ENCODE measurements around the gene TUBGCP6.
"Not testable (repeated sequence)": the region's sequence is repeated elsewhere in the genome, so short reads cannot be mapped to it uniquely, and the experiment has no call there.

The TUBGCP6 gene

DNA sequence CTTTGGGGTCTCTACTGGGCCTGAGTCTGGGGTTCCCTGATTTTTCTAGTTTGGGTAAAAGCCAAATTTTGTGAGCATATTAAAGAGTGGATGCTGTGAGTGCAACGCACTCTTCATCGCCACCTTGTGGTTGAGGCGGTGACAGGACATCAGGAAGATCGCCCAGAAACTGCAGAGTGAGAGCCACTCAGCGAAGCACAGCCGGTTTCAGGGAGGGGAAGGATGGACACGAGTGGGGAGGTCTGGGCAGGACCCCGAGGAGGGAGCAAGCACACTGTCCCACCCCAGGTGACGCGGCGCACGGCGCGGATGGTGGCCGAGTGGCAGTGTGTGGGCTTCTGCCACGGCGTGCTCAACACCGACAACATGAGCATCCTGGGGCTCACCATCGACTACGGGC lies 34.9 kb downstream of the TUBGCP6 start:
- DNase-seq = no peak

DNA sequence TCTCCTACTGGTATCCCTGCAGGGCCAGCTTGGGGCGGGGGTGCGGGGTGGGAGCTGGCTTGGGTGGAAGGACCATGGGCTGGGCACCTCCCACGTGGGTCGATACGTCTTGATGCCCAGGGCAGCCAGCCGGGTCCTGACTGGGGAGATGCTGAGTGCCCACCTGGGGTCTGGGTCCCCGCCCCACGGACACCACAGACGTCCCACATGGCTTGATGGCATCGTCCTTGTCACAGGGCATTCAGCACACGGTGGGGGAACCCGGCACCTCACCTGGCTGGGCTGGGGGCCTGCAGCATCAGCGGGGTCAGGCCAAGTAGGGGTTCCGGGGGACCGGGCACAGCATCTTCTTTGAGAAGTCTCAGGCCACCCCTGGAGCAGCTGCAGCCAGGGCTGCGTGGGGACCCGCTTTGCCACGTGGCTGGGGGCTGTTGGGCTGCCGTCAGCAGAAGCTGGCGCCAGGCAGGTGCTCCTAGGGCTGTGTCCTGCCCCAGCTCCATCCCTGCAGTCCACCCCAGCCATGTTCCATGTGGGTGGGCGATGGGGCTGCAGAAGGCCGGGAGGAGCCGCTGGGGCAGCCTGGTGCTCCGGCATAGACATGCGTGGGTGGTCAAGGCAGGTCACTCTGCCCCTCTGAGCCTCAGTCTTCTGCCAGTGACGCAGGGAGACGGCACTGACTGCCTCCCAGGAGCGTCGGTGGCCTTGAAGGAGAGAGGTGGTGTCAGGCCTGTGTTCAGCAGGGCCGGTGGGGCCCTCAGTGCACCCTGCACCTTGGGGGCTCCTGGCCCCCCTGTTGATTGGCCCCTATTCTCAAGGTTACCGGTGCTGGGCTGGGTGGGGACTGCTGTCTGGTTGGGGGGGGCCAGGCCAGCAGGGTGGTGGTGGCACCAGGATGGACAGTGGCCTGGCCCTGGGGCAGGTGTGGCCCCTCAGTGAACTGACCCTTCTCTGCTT lies 35.6 kb downstream of the TUBGCP6 start:
- no peak for DNase-seq

DNA sequence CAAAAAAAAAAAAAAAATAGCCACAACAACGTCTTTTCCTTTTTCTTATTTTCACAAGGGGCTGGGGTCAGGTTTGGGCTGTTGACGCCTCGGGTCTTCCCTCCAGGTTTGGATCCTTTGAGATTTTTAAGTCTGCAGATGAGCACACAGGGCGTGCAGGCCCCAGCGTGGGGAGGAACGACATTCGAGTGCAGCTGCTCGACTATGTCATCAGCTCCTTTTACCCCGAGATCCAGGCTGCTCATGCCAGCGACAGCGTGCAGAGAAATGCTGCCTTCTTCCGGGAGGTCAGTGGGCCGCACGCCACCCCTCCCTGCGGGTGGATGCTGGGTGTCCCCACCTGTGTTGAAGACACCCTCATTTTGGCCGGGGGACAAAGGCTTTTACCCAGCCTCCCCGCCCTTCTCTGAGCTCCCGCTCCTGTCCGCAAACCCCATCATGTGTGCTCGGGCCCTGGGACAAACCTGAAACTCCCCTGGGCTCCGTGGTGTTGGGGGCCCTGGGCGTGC lies 36.3 kb downstream of the TUBGCP6 start:
- DNase-seq = no peak

DNA sequence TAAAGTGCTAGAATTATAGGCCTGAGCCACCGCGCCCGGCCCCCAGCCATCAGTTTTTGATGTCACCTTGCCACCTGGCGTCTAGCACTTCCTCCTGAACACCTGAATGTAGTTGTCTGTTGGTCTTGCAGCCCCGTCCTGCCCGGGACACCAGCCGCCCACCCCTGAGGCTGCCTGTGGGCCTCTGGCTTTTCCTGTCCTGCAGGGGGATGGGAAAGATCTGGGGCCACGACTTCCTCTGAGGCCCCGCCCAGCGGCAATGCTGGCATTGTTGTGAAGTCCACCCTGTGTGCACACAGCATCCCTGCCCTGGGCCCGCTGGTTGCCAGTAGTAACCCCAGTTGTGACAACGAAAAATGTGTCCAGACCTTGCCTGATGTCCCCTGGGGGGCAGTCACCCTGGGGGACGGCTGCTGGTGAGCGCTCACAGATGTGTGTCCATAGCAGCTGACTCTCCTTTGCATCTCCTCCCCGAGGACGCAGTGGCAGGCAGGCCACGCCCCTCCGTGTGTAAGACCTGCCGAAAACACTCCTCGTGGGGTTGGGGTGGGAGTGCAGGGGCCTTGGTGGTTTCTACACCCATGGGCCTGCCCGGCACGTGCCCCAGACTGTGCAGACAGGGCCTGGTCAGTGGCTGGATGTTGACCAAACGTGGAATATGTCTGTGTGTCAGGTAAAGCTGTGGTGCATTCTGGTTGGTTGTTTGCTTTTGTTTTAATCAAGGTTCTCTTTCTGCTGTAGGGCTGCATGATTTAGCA lies 37.3 kb downstream of the TUBGCP6 start:
- DNase-seq = no peak

DNA sequence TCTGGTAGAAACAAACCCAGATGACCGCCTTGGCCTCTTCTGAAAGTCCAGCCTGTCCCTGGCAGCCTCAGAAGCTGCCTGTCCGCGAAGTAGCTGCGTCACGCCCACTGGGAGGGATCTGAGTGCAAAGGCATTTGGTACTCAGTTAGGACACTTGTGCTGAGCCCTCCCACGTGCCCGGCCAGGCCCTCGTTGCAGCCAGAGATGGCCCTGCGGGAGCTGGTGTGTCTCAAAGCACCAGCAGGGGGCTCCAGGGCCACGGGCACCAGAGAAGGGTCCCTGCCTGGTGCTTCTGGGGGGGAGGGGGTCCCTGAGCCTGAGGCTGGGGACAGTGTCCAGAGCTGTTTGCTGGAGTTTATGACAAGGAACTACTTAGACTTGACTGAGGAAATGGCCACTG lies 38.2 kb downstream of the TUBGCP6 start:
- no peak for DNase-seq

DNA sequence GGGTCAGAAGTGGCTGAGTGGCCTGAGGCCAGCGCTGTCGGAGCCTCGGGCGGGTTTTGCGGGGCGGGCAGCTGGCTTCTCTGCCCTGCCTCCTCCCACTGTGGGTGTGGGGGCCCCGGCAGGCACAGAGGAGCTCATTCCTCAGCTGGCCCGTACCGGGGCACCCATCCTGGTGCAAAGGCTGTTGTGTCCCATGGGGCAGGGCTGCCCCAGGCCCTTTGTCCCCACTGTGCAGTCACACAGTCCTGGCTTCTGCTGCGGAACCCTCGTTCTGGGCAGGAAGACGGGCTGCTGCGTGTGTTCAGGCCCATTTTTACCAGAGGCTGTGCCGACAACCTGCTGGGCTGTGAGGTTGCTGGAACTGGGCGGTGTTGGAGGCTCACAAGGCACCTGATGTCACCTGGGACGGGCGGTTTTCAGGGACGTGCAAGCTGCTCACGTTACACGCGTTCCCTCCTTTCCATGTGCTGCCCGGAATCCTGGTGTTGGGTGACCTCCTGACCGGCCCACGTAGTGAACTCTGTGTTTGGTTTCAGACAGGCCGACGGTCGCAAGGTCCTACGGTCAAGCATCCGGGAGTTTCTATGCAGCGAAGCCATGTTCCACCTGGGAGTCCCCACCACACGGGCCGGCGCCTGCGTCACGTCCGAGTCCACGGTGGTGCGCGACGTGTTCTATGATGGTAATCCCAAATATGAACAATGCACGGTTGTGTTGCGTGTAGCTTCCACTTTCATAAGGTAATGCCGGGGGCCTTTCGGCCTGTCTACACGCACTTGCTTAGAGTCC lies 38.8 kb downstream of the TUBGCP6 start:
- DNase-seq = no peak

DNA sequence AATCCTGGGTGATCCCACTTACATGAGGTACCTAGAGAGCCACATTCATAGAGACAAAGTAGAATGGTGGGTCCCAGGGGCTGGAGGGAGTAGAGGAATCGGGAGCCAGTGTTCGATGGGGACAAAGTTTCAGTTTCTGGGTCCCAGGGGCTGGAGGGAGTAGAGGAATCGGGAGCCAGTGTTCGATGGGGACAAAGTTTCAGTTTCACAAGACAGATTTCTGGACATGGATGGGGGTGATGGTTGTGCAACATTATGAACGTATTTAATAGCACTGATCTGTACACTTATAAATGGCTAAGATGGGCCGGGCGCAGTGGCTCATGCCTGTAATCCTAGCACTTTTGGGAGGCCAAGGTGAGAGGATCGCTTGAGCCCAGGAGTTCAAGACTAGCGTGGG lies 39.8 kb downstream of the TUBGCP6 start:
- DNase-seq = not testable (repeated sequence)

DNA sequence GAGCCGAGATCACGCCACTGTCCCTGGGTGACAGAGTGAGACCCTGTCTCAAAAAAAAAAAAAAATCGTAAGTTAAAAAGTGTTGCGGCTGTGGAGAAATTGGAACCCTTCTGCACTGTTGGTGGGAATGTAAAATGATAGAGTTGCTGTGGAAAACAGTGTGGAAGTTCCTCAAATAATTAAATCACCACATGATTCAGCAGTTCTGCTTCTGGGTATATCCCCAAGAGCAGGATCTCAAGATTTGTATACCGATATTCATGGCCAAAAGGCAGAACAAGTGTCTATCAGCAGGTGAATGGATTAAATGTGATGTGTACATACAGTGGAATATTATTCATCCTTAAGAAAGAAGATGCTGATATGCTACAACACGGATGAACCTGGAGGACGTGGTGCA lies 40.3 kb downstream of the TUBGCP6 start:
- no peak for DNase-seq

DNA sequence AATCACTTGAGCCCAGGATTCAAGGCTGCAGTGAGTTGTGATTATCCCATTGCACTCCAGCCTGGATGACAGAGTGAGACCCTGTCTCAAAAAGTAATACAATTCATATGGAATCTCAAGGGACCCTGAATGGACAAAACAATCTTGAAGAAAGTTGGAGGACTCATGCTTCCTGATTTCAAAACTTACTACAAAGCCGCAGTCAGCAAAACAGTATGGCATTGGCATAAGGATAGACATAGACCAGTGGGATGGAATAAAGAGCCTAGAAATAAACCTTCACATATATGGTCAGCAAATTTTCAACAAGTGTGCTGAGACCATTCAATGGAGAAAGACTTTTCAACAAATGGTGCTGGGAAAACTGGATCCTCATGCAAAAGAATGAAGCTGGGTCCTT lies 41.5 kb downstream of the TUBGCP6 start:
- no peak for DNase-seq

DNA sequence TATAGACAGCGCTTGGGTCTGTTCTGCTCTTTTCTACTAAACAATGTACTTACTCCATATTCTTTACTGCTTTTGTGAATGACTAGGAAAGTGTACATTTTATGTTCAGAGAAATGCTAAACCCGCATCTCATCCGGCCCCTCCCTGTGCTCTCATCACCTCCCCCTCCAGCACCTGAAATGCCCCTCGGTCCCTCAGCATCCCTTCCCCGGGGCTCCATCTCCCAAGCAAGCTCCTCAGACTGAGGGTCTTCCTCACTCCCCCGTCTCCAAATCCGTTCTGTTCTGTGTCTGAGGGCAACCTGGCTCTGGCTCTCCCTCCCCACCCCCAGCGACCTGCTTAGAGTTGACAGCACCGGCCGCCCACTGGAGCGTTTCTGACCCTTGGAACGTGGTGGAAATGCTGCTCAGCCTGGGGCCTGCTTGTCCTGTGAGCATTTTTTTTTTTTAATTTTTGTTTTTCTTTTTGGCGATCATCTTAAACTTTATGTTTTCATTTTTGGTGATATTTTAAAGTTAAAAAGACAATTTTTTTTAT lies 42.6 kb downstream of the TUBGCP6 start:
- DNase-seq = no peak

DNA sequence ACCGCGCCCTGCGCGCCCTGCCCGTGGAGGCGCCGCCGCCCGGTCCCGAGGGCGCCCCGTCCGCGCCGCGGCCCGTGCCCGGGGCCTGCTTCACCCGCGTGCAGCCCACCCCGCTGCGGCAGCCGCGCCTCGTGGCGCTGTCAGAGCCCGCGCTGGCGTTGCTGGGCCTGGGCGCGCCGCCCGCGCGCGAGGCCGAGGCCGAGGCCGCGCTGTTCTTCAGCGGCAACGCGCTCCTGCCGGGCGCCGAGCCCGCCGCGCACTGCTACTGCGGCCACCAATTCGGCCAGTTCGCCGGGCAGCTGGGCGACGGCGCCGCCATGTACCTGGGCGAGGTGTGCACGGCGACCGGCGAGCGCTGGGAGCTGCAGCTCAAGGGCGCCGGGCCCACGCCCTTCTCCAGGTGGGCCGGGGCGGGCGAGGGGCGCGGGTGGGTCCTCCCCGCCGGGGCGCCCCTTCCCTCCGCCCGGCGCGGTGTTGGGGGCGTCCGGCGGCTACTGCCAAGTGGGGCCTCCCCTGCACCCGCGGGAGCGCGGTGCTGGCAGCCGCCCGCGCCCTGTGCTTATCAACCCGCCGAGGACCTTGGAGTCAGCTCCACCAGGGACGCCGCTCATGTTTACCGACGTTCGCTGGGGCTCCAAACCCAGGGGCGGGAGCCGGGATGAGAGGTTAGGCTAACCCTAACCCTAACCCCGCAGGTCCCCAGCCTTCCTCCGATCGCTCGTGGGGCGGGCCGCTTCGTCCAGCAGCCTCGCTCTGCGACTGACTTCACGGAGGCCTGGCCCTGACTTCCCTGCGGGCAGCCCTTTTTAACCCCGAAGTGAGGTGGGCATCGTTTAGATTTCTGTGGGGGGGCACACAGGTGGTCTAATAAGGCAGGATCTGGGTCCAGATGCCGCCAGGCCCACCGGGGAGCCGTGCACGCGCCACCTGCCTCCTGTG lies 43.4 kb downstream of the TUBGCP6 start:
- DNase-seq = no peak

DNA sequence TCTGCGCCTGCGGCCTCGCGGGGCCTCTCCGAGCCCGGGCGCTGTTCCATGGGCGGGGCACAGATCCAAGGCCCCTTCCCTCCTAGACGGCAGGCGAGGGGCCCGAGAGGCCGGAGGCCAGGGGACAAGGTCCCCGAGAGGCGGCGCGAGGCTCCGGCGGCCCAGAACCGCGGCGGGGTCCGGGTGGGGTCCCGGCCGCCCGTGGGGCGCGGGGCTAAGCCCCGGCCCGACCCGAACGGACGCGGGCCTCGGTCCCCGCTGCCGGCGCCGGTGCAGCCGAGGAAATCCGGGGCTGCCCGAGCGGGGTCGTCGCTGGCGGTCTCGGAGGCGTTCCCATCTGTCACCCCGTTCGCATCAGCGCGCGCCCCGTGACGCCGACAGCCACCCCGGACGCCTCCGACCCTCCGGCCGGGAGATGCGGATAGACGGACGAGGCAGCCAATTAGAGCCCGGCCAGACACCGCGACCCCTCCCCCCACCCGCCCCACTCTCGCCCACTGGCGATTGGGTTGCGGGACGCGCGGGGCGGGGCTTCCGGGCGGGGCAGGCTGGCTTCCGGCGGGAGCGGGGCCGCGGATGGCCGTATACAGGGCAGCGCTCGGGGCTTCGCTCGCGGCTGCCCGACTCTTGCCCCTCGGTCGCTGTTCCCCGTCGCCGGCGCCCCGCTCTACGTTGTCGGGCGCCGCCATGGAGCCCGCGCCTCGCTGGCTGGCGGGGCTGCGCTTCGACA lies 44.2 kb downstream of the TUBGCP6 start, which contains the start of gene SELENOO:
Gene SELENOO, plus strand, starts transcription at position 551 of the 730 bp plus-strand sequence. Its CDS starts 26 bp downstream, at position 577.
- peak; percentile 79 for DNase-seq

DNA sequence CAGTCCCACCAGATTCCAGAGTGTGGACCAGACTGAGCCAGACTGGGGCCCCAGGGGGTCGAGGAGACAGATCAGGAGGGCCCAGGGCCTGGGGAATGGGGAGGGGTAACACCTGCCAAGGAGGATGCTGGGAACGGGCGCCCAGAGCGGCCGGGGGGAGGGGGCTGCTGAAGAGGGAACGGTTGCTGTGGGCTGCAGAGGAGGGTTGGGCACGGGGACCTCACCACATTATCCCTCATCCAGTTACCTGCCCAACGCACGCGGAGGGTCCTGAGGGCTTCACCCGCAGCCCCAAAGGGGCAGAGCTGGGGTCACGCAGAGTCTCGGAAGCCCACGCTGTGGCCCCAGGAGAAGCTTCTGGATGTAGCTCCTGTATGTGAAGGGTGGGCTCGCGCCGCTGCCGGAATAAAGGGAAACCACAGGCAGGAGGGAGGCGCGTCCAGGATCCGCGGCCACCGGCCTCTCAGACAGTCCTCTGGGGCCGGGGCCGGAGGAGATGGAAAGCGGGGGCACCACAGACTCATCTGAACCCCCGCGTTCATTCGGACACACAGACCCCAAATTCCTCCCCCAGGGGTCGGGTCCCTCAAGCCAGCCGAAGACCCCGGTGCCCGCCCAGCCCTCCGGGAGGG lies 44.9 kb downstream of the TUBGCP6 start:
- no peak for DNase-seq

DNA sequence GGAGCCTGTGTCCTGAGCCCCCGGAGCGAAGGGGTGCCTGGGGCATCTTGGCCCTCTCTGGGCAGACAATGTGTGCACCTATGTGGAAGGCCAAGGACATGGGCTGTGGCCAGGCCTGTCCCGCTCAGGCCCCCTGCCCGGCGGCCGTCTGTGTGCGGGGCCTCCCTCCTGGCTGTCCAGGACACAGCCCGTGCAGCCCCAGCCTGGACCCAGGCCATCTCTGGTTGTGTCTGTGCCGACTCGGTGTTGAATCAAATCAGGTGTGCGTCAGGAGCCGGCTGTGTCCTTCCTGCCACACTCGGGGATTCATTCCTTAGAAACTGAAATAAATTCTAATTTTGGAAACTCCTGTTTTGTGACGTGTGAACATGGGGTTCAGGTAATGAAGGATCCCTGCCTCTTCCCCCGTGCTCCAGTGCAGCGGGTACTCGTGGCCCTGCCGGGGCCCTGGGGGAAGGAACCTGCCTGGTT lies 45.5 kb downstream of the TUBGCP6 start:
- DNase-seq = no peak

DNA sequence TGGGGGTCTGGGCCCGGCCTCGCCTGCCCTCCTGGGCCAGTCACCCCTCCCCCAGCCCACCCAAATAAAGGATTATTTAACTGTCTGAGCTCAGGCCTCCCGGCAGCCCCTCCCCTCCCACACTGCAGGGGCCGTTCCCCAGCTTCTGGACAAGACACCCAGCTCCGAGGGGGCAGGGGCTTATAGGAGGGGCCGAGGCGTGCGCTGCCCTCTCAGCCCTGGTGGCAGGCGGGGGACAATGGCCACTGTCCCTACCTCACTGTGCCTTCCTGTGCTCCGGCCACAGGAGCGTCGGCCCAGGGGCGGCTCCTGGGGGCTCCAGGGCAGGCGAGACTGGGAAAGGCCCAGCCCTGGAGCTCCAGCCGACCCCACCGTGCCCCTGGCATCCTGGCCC lies 46.2 kb downstream of the TUBGCP6 start:
- DNase-seq = no peak

DNA sequence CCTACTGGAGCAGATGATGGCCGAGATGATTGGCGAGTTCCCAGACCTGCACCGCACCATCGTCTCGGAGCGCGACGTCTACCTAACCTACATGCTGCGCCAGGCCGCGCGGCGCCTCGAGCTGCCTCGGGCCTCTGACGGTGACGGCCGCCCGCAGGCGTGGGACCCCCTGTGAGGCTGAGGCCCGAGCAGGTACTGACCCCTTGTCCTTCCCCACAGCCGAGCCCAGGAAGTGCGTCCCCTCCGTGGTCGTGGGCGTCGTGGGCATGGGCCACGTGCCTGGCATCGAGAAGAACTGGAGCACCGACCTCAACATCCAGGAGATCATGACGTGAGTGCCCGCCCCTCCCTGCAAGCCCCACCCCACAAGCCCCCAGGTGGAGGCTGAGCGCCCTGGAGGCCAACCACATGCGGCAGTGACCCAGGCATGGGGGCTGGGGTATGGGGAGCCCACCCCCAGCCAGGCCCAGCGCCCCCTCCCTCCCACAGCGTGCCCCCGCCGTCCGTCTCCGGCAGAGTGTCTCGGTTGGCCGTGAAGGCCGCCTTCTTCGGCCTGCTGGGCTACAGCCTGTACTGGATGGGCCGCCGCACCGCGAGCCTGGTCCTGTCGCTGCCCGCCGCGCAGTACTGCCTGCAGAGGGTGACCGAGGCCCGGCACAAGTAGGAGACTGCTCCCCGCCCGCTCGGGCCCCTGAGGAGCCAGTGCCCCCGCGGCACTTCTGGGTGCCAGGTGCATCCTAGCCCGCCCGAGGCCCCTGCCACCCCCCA lies 46.8 kb downstream of the TUBGCP6 start:
- no peak for DNase-seq

DNA sequence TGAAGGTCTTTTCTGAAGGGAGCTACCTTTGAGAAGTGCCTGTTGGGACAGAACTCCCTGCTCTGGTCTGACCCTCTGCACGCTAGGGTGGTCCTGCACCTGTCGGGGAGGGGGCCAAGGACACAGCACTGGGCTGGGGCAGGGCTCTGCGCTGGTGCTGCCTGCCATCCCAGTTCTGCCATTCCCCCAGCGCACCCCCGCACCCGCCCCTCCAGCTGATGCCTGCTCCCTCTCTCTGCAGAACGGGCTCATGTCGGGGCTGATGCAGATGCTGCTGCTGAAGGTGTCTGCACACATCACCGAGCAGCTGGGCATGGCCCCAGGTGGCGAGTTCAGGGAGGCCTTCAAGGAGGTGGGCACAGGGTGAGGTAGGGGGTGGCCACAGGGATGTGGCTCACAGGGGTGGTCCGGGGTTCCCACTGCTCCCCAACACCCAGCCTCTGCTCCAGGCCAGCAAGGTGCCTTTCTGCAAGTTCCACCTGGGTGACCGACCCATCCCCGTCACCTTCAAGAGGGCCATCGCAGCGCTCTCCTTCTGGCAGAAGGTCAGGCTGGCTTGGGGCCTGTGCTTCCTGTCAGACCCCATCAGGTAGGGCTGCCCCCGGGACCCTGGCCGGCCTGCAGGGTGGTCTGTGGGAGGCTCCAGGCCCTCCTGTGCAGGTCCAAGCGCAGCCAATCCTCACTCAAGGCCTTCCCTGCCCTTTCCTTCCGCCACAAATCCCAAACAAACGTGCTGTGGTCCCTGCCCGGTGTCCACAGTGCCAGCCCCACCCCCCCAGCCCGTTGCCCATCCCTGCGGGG lies 47.6 kb downstream of the TUBGCP6 start:
- DNase-seq = no peak

DNA sequence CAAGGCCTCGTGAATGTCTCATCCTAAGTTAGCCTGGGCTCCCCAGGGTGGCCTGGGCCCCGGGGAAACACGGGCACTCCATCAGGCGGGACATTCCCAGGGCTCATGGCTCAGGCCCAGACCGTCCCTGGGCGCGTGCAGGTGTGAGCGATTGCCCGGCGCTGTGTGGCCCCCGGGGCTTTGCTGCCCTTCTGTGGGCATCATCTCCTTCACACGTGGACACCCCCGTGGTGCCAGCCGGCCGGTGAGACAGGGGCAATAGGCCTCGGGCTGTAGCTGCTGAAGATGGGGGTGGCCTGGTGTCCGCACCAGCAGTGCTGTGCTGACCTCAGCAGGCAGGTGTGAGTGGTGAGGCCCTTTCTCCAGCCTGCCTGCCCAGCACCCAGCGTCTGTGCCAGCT lies 48.6 kb downstream of the TUBGCP6 start:
- no peak for DNase-seq

Data from NK-92 treated with Interleukin-12 subunit alpha and Interleukin-12 subunit beta, amount 100 ng/mL, for 24 hours (cell line).